ENCODE measurements around the gene RGS7BP. TPM values are rescaled to one million over a fixed set of nuclear protein-coding genes. Genes with fewer than 3 reads are reported as not detected.

RGS7BP gene
- total and polyA plus RNA-seq, 11 donors: 0.04 to 5.2 (median 1.9) TPM

- ATAC-seq: no peak
- no peak overlapping the region for H3K4me3 ChIP-seq
- no peaks in the 10 kb centered on the region for H3K36me3 ChIP-seq
- H3K27me3 ChIP-seq: no peaks in the 10 kb centered on the region
- no peaks in the 10 kb centered on the region for H3K9me3 ChIP-seq
- TF ChIP-seq POLR2A (IDR thresholded peaks at IDR 0.05): no peak
- TF ChIP-seq, protein P1, sequence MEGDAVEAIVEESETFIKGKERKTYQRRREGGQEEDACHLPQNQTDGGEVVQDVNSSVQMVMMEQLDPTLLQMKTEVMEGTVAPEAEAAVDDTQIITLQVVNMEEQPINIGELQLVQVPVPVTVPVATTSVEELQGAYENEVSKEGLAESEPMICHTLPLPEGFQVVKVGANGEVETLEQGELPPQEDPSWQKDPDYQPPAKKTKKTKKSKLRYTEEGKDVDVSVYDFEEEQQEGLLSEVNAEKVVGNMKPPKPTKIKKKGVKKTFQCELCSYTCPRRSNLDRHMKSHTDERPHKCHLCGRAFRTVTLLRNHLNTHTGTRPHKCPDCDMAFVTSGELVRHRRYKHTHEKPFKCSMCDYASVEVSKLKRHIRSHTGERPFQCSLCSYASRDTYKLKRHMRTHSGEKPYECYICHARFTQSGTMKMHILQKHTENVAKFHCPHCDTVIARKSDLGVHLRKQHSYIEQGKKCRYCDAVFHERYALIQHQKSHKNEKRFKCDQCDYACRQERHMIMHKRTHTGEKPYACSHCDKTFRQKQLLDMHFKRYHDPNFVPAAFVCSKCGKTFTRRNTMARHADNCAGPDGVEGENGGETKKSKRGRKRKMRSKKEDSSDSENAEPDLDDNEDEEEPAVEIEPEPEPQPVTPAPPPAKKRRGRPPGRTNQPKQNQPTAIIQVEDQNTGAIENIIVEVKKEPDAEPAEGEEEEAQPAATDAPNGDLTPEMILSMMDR (IDR thresholded peaks at IDR 0.05): no peak
- DNase-seq: no peak
- 63 to 67% (median 65%) methylated on average over 5 of the region's 5 CpGs for WGBS, 4 donors
- peaks cover 0 to 13% (median 0%) of the 10 kb centered on the region in 12 donors for H3K4me1 ChIP-seq
- H3K27ac ChIP-seq: no peak overlapping the region
- intact Hi-C loops (cut with DNase I): loop anchor here in 1 of 10 donors (5.0 kb wide), 1 partner anchor 84 kb away; no protein-coding TSS in a partner anchor
Measured at GRCh38 chr5:64513492-64513891, 7.7 kb downstream of the RGS7BP start.

DNA sequence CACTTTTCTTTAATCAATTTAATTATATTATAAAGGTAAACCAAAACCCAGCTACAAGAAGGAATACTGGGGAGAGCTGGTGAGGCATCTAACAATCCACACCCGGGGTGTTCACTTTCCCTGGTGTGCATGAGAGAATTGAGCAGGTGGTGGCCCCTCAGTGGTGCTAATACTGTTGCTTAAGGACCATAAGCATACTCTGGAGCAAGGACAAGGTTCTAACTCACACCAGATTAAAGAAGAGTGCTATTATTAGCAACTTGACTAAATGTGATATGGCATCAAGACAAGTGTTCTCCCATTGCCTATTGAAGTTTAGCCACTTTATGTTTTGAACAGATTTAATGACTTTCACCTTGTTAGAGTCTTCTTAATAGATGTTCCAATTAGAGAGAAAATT, 8.8 kb downstream of the RGS7BP start:
- DNase-seq (no peak), ATAC-seq (peak; percentile 65 to 87 (median 84))
- intact Hi-C loops (cut with DNase I): loop anchor here in 1 of 10 donors (5.0 kb wide), 1 partner anchor 83 kb away; no protein-coding TSS in a partner anchor
- H3K4me3 ChIP-seq: no peak overlapping the region
- TF ChIP-seq, protein P1 (IDR thresholded peaks at IDR 0.05): no peak
- TF ChIP-seq POLR2A (IDR thresholded peaks at IDR 0.05): no peak
- WGBS, 4 donors: 71 to 91% (median 82%) methylated on average over 1 of the region's 1 CpG
- no peaks in the 10 kb centered on the region for H3K9me3 ChIP-seq
- H3K36me3 ChIP-seq: no peaks in the 10 kb centered on the region
- H3K27ac ChIP-seq: no peak overlapping the region
- H3K4me1 ChIP-seq: peaks cover 0 to 8% (median 0%) of the 10 kb centered on the region in 12 donors
- H3K27me3 ChIP-seq: no peaks in the 10 kb centered on the region

DNA sequence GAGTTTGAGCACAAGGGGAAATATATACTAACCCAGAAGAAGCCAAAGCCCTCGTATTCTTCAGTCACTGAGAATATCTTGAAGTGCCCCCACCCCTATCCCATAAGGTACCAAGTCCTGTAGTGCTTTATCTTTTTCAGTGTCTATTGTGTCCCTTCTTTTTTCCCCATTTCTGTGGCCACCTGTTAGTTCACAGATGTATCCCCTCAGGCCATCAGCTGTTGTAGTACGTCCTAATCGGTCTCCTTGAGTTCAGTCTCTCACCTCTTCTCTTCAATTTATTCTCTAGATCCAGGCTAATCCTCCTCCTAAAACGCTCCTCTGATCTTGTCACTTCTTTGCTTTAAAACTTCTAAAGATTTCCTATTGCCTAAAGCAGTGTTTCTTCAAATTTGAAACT, 10.4 kb downstream of the RGS7BP start:
- intact Hi-C loops (cut with DNase I): no loop called here
- TF ChIP-seq, protein P1 (IDR thresholded peaks at IDR 0.05): no peak
- TF ChIP-seq POLR2A (IDR thresholded peaks at IDR 0.05): no peak
- Histone ChIP-seq H3K36me3 (no peaks in the 10 kb centered on the region), H3K27ac (no peak overlapping the region), H3K9me3 (no peaks in the 10 kb centered on the region), H3K27me3 (no peaks in the 10 kb centered on the region), H3K4me1 (peaks cover 0 to 8% (median 0%) of the 10 kb centered on the region in 12 donors), H3K4me3 (no peak overlapping the region)
- ATAC-seq (no peak), DNase-seq (no peak)
- WGBS, 4 donors: 93 to 97% (median 95%) methylated on average over 4 of the region's 4 CpGs

GRCh38 chr5:64518793-64519192, 13.0 kb downstream of the RGS7BP start:
- ATAC-seq: no peak
- WGBS, 4 donors: 88 to 94% (median 90%) methylated on average over 2 of the region's 2 CpGs
- intact Hi-C loops (cut with DNase I): no loop called here
- DNase-seq: no peak
- Histone ChIP-seq H3K27me3 (no peaks in the 10 kb centered on the region), H3K36me3 (no peaks in the 10 kb centered on the region), H3K9me3 (no peaks in the 10 kb centered on the region), H3K4me1 (peaks cover 0 to 11% (median 0%) of the 10 kb centered on the region in 12 donors), H3K4me3 (no peak overlapping the region), H3K27ac (no peak overlapping the region)
- TF ChIP-seq, protein P1 (IDR thresholded peaks at IDR 0.05): no peak
- TF ChIP-seq POLR2A (IDR thresholded peaks at IDR 0.05): no peak
